AG04449 (cell line): ENCODE data around the gene LCP2.

Source experiments
- CTCF ChIA-PET: fragments of 350-600 bp; formaldehyde crosslinking; extraction: SDS; loops from one replicate; lab custom pipeline; 2021; ENCODE audit warnings: antibody characterized with exemption; lab: Yijun Ruan, JAX
- POLR2A ChIA-PET: fragments of 400-600, 350-600 bp; formaldehyde crosslinking; extraction: SDS; loops from one replicate; lab custom pipeline; 2020; ENCODE audit warnings: antibody characterized with exemption, inconsistent platforms; lab: Yijun Ruan, JAX
- DNase-seq: peaks from one replicate; pipeline ENCODE4 v3.0.0-alpha.2; 2010; ENCODE audit warnings: low read depth, low spot score
- H3K4me3 ChIP-seq: 2 replicates; pipeline ENCODE4 v1.5.1; 2011; ENCODE audit warnings: low read depth, mild to moderate bottlenecking, control low read depth, low read length
- TF ChIP-seq, protein P1 (sequence below): IDR thresholded peaks from one replicate; pipeline ENCODE4 v1.5.1; 2011; ENCODE audit warnings: mild to moderate bottlenecking, moderate library complexity, low read length, control low read depth, inconsistent platforms; ENCODE audit not compliant: insufficient read depth; ENCODE audit errors: missing control alignments

The LCP2 gene

GRCh38 chr5:170268884-170269283 is 28.7 kb downstream of the LCP2 start:
- H3K4me3 ChIP-seq, result no peak overlapping the region
- ChIA-PET POLR2A (no interaction called here), CTCF (interaction anchor here (0.8 to 5.1 kb wide), 11 partner anchors 10 to 364 kb away, joined by 3 to 26 read pairs (median 7); no protein-coding TSS in a partner anchor)
- TF ChIP-seq, protein P1, sequence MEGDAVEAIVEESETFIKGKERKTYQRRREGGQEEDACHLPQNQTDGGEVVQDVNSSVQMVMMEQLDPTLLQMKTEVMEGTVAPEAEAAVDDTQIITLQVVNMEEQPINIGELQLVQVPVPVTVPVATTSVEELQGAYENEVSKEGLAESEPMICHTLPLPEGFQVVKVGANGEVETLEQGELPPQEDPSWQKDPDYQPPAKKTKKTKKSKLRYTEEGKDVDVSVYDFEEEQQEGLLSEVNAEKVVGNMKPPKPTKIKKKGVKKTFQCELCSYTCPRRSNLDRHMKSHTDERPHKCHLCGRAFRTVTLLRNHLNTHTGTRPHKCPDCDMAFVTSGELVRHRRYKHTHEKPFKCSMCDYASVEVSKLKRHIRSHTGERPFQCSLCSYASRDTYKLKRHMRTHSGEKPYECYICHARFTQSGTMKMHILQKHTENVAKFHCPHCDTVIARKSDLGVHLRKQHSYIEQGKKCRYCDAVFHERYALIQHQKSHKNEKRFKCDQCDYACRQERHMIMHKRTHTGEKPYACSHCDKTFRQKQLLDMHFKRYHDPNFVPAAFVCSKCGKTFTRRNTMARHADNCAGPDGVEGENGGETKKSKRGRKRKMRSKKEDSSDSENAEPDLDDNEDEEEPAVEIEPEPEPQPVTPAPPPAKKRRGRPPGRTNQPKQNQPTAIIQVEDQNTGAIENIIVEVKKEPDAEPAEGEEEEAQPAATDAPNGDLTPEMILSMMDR, result no peak
- DNase-seq, result no peak

DNA sequence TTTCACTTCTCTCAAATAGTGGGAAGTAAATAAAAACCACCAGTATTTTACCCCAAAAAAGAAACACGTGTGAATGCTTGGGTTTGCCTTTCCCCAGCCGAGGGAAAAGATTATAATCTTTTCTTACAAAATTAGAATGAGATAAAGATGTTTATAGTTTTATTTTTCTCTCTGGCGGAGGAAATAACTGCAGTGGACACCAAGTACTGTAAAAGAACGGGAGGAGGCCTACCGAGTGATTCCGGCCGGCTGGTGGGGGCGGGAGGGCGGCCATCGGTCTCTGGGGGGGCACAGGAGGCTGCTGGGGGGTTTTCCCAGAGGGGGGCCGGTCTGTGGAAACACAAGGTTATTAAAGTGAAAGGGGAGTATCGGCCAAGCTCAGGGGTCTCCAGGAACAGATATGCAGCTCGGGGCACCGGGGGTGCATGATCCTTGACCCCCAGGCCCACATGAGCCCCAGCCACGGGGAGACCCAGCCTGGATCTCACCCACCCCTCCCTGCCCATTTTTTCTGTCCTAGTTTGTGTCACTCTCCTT is 29.4 kb downstream of the LCP2 start:
- DNase-seq, result no peak
- ChIA-PET CTCF (interaction anchor here (1.0 to 5.1 kb wide), 19 partner anchors 10 to 365 kb away, joined by 3 to 26 read pairs (median 7); no protein-coding TSS in a partner anchor), POLR2A (no interaction called here)
- TF ChIP-seq, protein P1, result no peak
- no peak overlapping the region for H3K4me3 ChIP-seq

DNA sequence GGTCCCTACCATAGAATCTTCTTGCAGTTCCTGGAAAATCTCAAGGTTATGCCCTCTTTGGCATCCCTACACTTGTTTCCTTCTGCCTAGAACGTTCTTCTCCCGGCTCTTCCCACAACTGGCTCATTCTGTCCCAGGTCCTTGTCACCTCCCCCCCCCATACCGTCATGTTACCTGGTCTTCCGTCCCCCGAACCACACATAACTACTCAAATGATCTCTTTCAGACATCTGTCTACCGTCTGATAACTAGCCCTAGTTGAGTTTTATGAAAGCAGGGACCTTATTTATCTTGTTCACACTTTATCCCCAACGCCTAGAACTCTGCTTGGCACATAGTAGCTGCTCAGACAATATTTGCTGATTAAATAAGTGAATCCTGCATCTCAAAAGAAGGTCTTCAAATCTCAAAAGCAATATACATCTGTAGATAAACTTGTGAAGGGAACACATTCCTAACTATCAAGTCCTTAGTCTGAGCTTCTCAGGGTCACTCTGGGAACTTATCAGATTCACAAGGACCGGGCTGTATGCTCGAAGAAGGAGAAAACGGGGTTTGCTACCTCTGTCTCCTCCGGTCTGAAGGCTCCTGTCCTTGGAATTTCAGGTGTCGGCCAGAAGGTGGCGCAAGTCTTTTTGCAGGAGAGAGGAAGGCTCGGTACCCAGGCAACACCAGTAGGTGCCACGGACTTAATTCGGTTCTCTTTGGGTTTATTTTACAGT is 30.0 kb downstream of the LCP2 start:
- peak; percentile 1 for DNase-seq
- H3K4me3 ChIP-seq, result no peak overlapping the region
- ChIA-PET POLR2A (no interaction called here), CTCF (interaction anchor here (0.6 to 5.1 kb wide), 28 partner anchors 9 to 364 kb away, joined by 3 to 26 read pairs (median 4); no protein-coding TSS in a partner anchor)
- TF ChIP-seq, protein P1, result peak; percentile 84

GRCh38 chr5:170266570-170267381 is 30.8 kb downstream of the LCP2 start:
- POLR2A ChIA-PET, result no interaction called here
- DNase-seq, result no peak
- TF ChIP-seq, protein P1, result no peak
- H3K4me3 ChIP-seq, result no peak overlapping the region
- CTCF ChIA-PET, result interaction anchor here (0.7 to 5.1 kb wide), 24 partner anchors 8 to 367 kb away, joined by 3 to 26 read pairs (median 6); no protein-coding TSS in a partner anchor

- CTCF ChIA-PET, result interaction anchor here (1.1 to 5.1 kb wide), 7 partner anchors 9 to 360 kb away, joined by 3 to 26 read pairs (median 6); no protein-coding TSS in a partner anchor
Measured at GRCh38 chr5:170265522-170265921, 32.1 kb downstream of the LCP2 start.

More at GRCh38 chr5:170265522-170265921, 32.1 kb downstream of the LCP2 start:
- POLR2A ChIA-PET, result no interaction called here
- no peak overlapping the region for H3K4me3 ChIP-seq
- DNase-seq, result no peak
- TF ChIP-seq, protein P1, result no peak
